IMR-90 (cell line): ENCODE measurements around the gene ZNF581. TPM values are rescaled to one million over a fixed set of nuclear protein-coding genes. Genes with fewer than 3 reads are reported as not detected.

Experiments used
- ATAC-seq: fragments of 200-7000 bp; cut with Tn5 transposase; 2 replicates; pipeline ENCODE4 v1.9.1; 2020; ENCODE audit warnings: low read depth, mild to moderate bottlenecking, moderate library complexity
- BruUV-seq: library from RNA; stranded (reverse); fragments of 400-500 nt; replicated peaks from 2 replicates; lab custom pipeline; 2021; lab: Mats Ljungman, UMichigan
- CTCF ChIA-PET: fragments of 300-600 bp; formaldehyde crosslinking; extraction: SDS; loops from one replicate; lab custom pipeline; 2021; ENCODE audit warnings: antibody characterized with exemption; lab: Yijun Ruan, JAX
- POLR2A ChIA-PET: fragments of 300-600 bp; sonication (Branson Sonifier 250); formaldehyde crosslinking; loops from one replicate; lab custom pipeline; 2022; ENCODE audit warnings: antibody characterized with exemption; ENCODE audit not compliant: unreplicated experiment; lab: Charles Lee
- DNase-seq: peaks from one replicate; pipeline ENCODE4 v3.0.0; 2013
- H2AFZ ChIP-seq: replicated peaks from 2 replicates; pipeline ENCODE3; 2013; ENCODE audit warnings: low read length, mild to moderate bottlenecking; ENCODE audit not compliant: poor library complexity
- H2AK5ac ChIP-seq: 2 replicates; pipeline ENCODE4 v1.6.1; 2013; ENCODE audit warnings: low read depth, low read length, inconsistent platforms
- H2AK9ac ChIP-seq: replicated peaks from 2 replicates; pipeline ENCODE3; 2013; ENCODE audit warnings: mild to moderate bottlenecking, low read depth, low read length, moderate library complexity; ENCODE audit not compliant: poor library complexity
- H2BK120ac ChIP-seq: 2 replicates; pipeline ENCODE4 v1.6.1; 2013; ENCODE audit warnings: low read depth, low read length, inconsistent platforms
- H2BK15ac ChIP-seq: 3 replicates; pipeline ENCODE4 v1.6.1; 2013; ENCODE audit warnings: low read depth, low read length, inconsistent platforms
- H2BK20ac ChIP-seq: 2 replicates; pipeline ENCODE4 v1.6.1; 2013; ENCODE audit warnings: low read depth, mild to moderate bottlenecking, inconsistent platforms, low read length, moderate library complexity
- H2BK5ac ChIP-seq: 2 replicates; pipeline ENCODE4 v1.6.1; 2013; ENCODE audit warnings: mild to moderate bottlenecking, low read depth, low read length, inconsistent platforms; ENCODE audit not compliant: poor library complexity, severe bottlenecking
- H3K14ac ChIP-seq: replicated peaks from 2 replicates; pipeline ENCODE4 v1.6.1; 2013; ENCODE audit warnings: low read depth, low read length, inconsistent platforms
- H3K18ac ChIP-seq: 2 replicates; pipeline ENCODE4 v1.6.1; 2013; ENCODE audit warnings: low read depth, low read length, control low read depth
- H3K23ac ChIP-seq: 2 replicates; pipeline ENCODE4 v1.6.1; 2013; ENCODE audit warnings: low read depth, low read length, inconsistent platforms
- H3K27ac ChIP-seq: 2 replicates; pipeline ENCODE4 v1.5.1; 2013; ENCODE audit warnings: mild to moderate bottlenecking, control low read depth, low read length; ENCODE audit not compliant: insufficient read depth
- H3K27me3 ChIP-seq: 2 replicates; pipeline ENCODE4 v1.6.1; 2013; ENCODE audit warnings: low read length; ENCODE audit not compliant: control insufficient read depth, insufficient read depth
- H3K36me3 ChIP-seq: 2 replicates; pipeline ENCODE4 v1.6.1; 2013; ENCODE audit warnings: low read length, mixed read lengths; ENCODE audit not compliant: control insufficient read depth, insufficient read depth
- H3K4ac ChIP-seq: 2 replicates; pipeline ENCODE4 v1.6.1; 2013; ENCODE audit warnings: low read depth, low read length, inconsistent platforms
- H3K4me1 ChIP-seq: 2 replicates; pipeline ENCODE4 v1.6.1; 2013; ENCODE audit warnings: low read length, mixed read lengths; ENCODE audit not compliant: control insufficient read depth, insufficient read depth
- H3K4me2 ChIP-seq: 2 replicates; pipeline ENCODE4 v1.6.1; 2013; ENCODE audit warnings: low read depth, mild to moderate bottlenecking, control low read depth, low read length, moderate library complexity
- H3K4me3 ChIP-seq: 2 replicates; pipeline ENCODE4 v1.5.1; 2013; ENCODE audit warnings: low read depth, mild to moderate bottlenecking, control low read depth, low read length, moderate library complexity; ENCODE audit not compliant: insufficient read depth
- H3K56ac ChIP-seq: 2 replicates; pipeline ENCODE4 v1.6.1; 2013; ENCODE audit warnings: low read length, inconsistent platforms; ENCODE audit not compliant: insufficient read depth; ENCODE audit errors: extremely low read depth
- H3K79me1 ChIP-seq, 2 experiments: 2 replicates each; pipeline ENCODE4 v1.6.1; 2013; ENCODE audit warnings: low read length in 2 of 2, inconsistent platforms in 1 of 2, low read depth in 1 of 2
- H3K9ac ChIP-seq: 2 replicates; pipeline ENCODE4 v1.6.1; 2013; ENCODE audit warnings: low read depth, low read length, control low read depth
- H3K9me1 ChIP-seq: 2 replicates; pipeline ENCODE4 v1.6.1; 2013; ENCODE audit warnings: low read length, inconsistent platforms; ENCODE audit not compliant: insufficient read depth
- H3K9me3 ChIP-seq: 2 replicates; pipeline ENCODE4 v1.6.1; 2013; ENCODE audit warnings: low read length; ENCODE audit not compliant: control insufficient read depth, insufficient read depth
- H4K20me1 ChIP-seq: 2 replicates; pipeline ENCODE4 v1.6.1; 2013; ENCODE audit warnings: low read length, inconsistent platforms; ENCODE audit not compliant: insufficient read depth
- H4K5ac ChIP-seq: 2 replicates; pipeline ENCODE4 v1.6.1; 2013; ENCODE audit warnings: mild to moderate bottlenecking, low read depth, low read length, control low read depth
- H4K8ac ChIP-seq, 2 experiments: 2 replicates each; pipeline ENCODE4 v1.6.1; 2013; ENCODE audit warnings: low read depth in 2 of 2, low read length in 2 of 2, control low read depth in 1 of 2, inconsistent platforms in 1 of 2
- H4K91ac ChIP-seq: 2 replicates; pipeline ENCODE4 v1.6.1; 2013; ENCODE audit warnings: low read depth, low read length, inconsistent platforms; ENCODE audit not compliant: insufficient read depth
- CEBPB ChIP-seq: IDR thresholded peaks from 2 replicates; pipeline ENCODE4 v1.6.1; 2012; ENCODE audit warnings: low read depth, low read length, improper control_type of control experiment
- CHD1 ChIP-seq: IDR thresholded peaks from 2 replicates; pipeline ENCODE4 v1.6.1; 2012; ENCODE audit warnings: low read depth, low read length, improper control_type of control experiment
- MAZ ChIP-seq: IDR thresholded peaks from 2 replicates; pipeline ENCODE4 v1.6.1; 2012; ENCODE audit warnings: low read depth, mild to moderate bottlenecking, low read length, improper control_type of control experiment, moderate library complexity, borderline replicate concordance
- POLR2A ChIP-seq: IDR thresholded peaks from 2 replicates; pipeline ENCODE4 v1.6.1; 2012; ENCODE audit warnings: mild to moderate bottlenecking, low read depth, low read length
- USF2 ChIP-seq: fragments of 150-350 bp; IDR thresholded peaks from 2 replicates; pipeline ENCODE4 v1.6.1; 2017; ENCODE audit warnings: mild to moderate bottlenecking, antibody characterized with exemption, low read length, low read depth
- WGBS, 2 experiments: methylation state at CpG; one replicate each; pipeline versions ENCODE4 v1.1.5 to v1.1.7; 2013; ENCODE audit warnings: missing lambda C conversion rate in 2 of 2; ENCODE audit not compliant: insufficient read length in 1 of 2; ENCODE audit errors: extremely low coverage in 2 of 2; 5-methylcytosine and 5-hydroxymethylcytosine counted together
- dilution Hi-C: fragments of 300-500 bp; cut with HindIII; formaldehyde crosslinking; loops from one replicate; pipeline ENCODE4 v1.14.3; 2018; ENCODE audit warnings: low sequenced_read_pairs; ENCODE audit not compliant: unreplicated experiment
- in situ Hi-C: fragments of 300-500 bp; cut with MboI; formaldehyde crosslinking; loops from 3 replicates; pipeline ENCODE4 v1.14.3; 2019; ENCODE audit warnings: low sequenced_read_pairs, inconsistent platforms, mixed read lengths
- intact Hi-C: fragments of 100-400 bp; cut with micrococcal nuclease; formaldehyde crosslinking; loops from 2 replicates; pipeline ENCODE4 v1.10.0; 2022
- polyA plus RNA-seq, 3 experiments: library from polyadenylated mRNA; depleted of rRNA; stranded (reverse); fragments of >200 nt; gene quantifications; 2 replicates each; pipeline ENCODE4 v1.2.3, GENCODE V29; 2012; ENCODE audit warnings: low replicate concordance in 1 of 3
- total RNA-seq: library from RNA; depleted of rRNA; stranded (reverse); fragments of >200 nt; gene quantifications from 2 replicates; pipeline ENCODE4 v1.2.3, GENCODE V29; 2012

The ZNF581 gene
- total and polyA plus RNA-seq, 2 of the 4 experiments (the other 2 are of a cell fraction) = 9.7 to 21.9 TPM

DNA sequence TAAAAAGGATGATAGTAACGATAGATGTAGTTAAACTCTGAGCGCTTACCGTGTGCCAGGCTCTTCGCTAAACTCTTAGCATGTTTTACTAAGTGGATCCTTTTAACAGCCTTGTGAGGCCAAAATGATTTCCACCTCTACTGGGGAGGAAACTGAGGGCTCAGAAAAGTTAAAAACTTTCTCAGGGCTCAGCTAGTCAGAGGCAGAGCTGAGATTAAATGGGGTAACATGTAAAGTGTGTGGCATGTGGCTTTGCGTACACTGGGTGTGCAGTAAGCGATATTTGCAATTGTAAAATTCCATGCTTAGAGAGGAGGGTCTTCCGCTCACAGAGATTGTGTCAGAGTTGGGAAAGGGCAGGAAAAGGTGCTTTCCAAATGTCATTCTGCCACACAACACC lies 13.1 kb downstream of the ZNF581 start:
- WGBS, 2 experiments = no CpG with 5 or more reads among the region's 7 CpGs
- Histone ChIP-seq H2BK20ac (no peak overlapping the region), H2AK9ac (no peak overlapping the region), H3K9ac (peak overlapping the region; percentile 81), H3K4me3 (peak overlapping the region; percentile 79), H3K9me1 (peaks cover 13% of the 10 kb centered on the region), H2BK15ac (no peak overlapping the region), H3K4me1 (peaks cover 10% of the 10 kb centered on the region), H3K27me3 (no peaks in the 10 kb centered on the region), H4K20me1 (peaks cover 69% of the 10 kb centered on the region), H3K4ac (no peak overlapping the region), H2AK5ac (no peak overlapping the region), H2BK5ac (no peak overlapping the region), H3K36me3 (peaks cover 27% of the 10 kb centered on the region), H2BK120ac (no peak overlapping the region), H4K5ac (no peak overlapping the region), H3K23ac (peak overlapping the region; percentile 70), H2AFZ (no peak overlapping the region), H3K27ac (no peak overlapping the region), H3K56ac (no peak overlapping the region), H3K4me2 (peak overlapping the region; percentile 92), H3K9me3 (no peaks in the 10 kb centered on the region), H4K8ac (no peak overlapping the region), H3K18ac (no peak overlapping the region), H4K91ac (no peak overlapping the region), H3K79me1 (peaks cover 0 to 23% of the 10 kb centered on the region in 2 experiments; a peak in 2 of 4 replicates), H3K14ac (no peak overlapping the region)
- CTCF ChIA-PET = interaction anchor here (1.3 kb wide), 1 partner anchor 15 kb away, joined by 5 read pairs; no protein-coding TSS in a partner anchor
- no TSS peak for BruUV-seq
- no peak for DNase-seq
- dilution Hi-C loops = no loop called here
- TF ChIP-seq CEBPB (no peak), USF2 (no peak), MAZ (no peak), POLR2A (no peak), CHD1 (no peak)
- intact Hi-C loops = no loop called here
- no peak for ATAC-seq
- POLR2A ChIA-PET = no interaction called here
- in situ Hi-C loops = loop anchor here (25.0 kb wide), 2 partner anchors 1194 to 1519 kb away; partner anchors contain the start of genes CDC42EP5, CNOT3 and LENG9
